GM23338 (cell line): ENCODE results near the gene OPN1MW.
"Not testable (repeated sequence)": the region's sequence is repeated elsewhere in the genome, so short reads cannot be mapped to it uniquely, and the experiment has no call there.

ENCODE experiments used
- CREB1 ChIP-seq: fragments of 250-450 bp; sonication (Bioruptor Pico); IDR thresholded peaks from 2 replicates; pipeline ENCODE4 v1.5.0; 2020; ENCODE audit warnings: low read depth, mild to moderate bottlenecking, moderate library complexity
- EZH2 ChIP-seq: fragments of 200-600 bp; sonication (generic); IDR thresholded peaks from one replicate; pipeline ENCODE4 v1.8.0; 2017; ENCODE audit warnings: antibody characterized with exemption, mild to moderate bottlenecking, low read depth; ENCODE audit not compliant: unreplicated experiment
- EZH2phosphoT487 ChIP-seq: fragments of 200-600 bp; sonication (generic); IDR thresholded peaks from one replicate; pipeline ENCODE4 v1.8.1; 2018; ENCODE audit warnings: antibody characterized with exemption; ENCODE audit not compliant: unreplicated experiment
- POLR2AphosphoS5 ChIP-seq: IDR thresholded peaks from 2 replicates; pipeline ENCODE4 v1.6.1; 2016; ENCODE audit warnings: antibody characterized with exemption, low read depth
- STAT1 ChIP-seq: IDR thresholded peaks from one replicate; pipeline ENCODE4 v1.6.1; 2016; ENCODE audit warnings: antibody characterized with exemption; ENCODE audit not compliant: unreplicated experiment
- TF ChIP-seq, protein P1 (sequence below), 2 experiments: fragments of 200-600 bp in 1 of 2; sonication (generic) in 1 of 2; conservative IDR thresholded peaks; 2 replicates each; pipeline versions ENCODE4 v1.5.1 to v1.6.1; 2016 to 2017; ENCODE audit warnings: antibody characterized with exemption in 2 of 2, low read depth in 2 of 2, mild to moderate bottlenecking in 2 of 2, moderate library complexity in 1 of 2
- TF ChIP-seq, protein P2 (sequence below): IDR thresholded peaks from one replicate; pipeline ENCODE4 v1.6.1; 2018; ENCODE audit warnings: antibody characterized with exemption; ENCODE audit not compliant: unreplicated experiment

DNA sequence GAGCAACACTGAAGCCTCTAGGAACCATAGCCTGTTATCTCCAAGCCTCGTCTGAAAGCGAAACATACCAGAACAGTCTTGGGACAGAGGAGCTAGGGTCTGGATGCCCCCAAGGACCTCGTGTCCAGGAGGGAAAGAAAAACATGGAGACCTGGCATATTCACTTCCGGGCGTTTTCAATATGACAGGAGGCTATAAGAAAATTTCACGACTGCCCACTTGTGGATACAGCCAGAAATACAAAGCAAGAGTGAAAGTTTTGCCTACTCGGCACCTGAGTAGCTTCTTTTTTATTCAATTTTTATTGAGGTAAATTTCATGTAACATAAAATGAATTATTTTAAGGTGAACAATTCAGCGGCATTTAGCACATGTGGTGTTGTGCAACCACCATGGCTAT, 17.5 kb upstream of the OPN1MW start:
- TF ChIP-seq, protein P1, sequence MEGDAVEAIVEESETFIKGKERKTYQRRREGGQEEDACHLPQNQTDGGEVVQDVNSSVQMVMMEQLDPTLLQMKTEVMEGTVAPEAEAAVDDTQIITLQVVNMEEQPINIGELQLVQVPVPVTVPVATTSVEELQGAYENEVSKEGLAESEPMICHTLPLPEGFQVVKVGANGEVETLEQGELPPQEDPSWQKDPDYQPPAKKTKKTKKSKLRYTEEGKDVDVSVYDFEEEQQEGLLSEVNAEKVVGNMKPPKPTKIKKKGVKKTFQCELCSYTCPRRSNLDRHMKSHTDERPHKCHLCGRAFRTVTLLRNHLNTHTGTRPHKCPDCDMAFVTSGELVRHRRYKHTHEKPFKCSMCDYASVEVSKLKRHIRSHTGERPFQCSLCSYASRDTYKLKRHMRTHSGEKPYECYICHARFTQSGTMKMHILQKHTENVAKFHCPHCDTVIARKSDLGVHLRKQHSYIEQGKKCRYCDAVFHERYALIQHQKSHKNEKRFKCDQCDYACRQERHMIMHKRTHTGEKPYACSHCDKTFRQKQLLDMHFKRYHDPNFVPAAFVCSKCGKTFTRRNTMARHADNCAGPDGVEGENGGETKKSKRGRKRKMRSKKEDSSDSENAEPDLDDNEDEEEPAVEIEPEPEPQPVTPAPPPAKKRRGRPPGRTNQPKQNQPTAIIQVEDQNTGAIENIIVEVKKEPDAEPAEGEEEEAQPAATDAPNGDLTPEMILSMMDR (conservative IDR thresholded peaks at IDR 0.05; ENCODE audit: low read depth in 2 of 2): not testable (repeated sequence)
- not testable (repeated sequence) for TF ChIP-seq POLR2AphosphoS5, EZH2, STAT1, EZH2phosphoT487, CREB1
- TF ChIP-seq, protein P2, sequence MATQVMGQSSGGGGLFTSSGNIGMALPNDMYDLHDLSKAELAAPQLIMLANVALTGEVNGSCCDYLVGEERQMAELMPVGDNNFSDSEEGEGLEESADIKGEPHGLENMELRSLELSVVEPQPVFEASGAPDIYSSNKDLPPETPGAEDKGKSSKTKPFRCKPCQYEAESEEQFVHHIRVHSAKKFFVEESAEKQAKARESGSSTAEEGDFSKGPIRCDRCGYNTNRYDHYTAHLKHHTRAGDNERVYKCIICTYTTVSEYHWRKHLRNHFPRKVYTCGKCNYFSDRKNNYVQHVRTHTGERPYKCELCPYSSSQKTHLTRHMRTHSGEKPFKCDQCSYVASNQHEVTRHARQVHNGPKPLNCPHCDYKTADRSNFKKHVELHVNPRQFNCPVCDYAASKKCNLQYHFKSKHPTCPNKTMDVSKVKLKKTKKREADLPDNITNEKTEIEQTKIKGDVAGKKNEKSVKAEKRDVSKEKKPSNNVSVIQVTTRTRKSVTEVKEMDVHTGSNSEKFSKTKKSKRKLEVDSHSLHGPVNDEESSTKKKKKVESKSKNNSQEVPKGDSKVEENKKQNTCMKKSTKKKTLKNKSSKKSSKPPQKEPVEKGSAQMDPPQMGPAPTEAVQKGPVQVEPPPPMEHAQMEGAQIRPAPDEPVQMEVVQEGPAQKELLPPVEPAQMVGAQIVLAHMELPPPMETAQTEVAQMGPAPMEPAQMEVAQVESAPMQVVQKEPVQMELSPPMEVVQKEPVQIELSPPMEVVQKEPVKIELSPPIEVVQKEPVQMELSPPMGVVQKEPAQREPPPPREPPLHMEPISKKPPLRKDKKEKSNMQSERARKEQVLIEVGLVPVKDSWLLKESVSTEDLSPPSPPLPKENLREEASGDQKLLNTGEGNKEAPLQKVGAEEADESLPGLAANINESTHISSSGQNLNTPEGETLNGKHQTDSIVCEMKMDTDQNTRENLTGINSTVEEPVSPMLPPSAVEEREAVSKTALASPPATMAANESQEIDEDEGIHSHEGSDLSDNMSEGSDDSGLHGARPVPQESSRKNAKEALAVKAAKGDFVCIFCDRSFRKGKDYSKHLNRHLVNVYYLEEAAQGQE: not testable (repeated sequence)
